Right renal pelvis (tissue), 4 donors: Measurements from ENCODE around the gene FNDC3B. TPM values are rescaled to one million over a fixed set of nuclear protein-coding genes. Genes with fewer than 3 reads are reported as not detected.

ENCODE experiments used
- DNase-seq, 4 donors: peaks; one replicate each; pipeline ENCODE4 v3.0.0-alpha.2; 2013; ENCODE audit warnings: low read depth in 4 of 4, low spot score in 3 of 4, missing footprints in 1 of 4
- polyA plus RNA-seq, 4 donors: library from polyadenylated mRNA; unstranded; fragments of 120-200 nt; gene quantifications; one replicate each; pipeline ENCODE4 v1.2.1, GENCODE V29; 2013; ENCODE audit not compliant: insufficient read length in 4 of 4

FNDC3B gene
- polyA plus RNA-seq, 4 donors = 58.5 to 72.9 (median 68.9) TPM

GRCh38 chr3:172202797-172203196, 163.4 kb downstream of the FNDC3B start:
- DNase-seq = no peak

- no peak for DNase-seq
Observed at GRCh38 chr3:172203522-172204258, 164.3 kb downstream of the FNDC3B start.

DNA sequence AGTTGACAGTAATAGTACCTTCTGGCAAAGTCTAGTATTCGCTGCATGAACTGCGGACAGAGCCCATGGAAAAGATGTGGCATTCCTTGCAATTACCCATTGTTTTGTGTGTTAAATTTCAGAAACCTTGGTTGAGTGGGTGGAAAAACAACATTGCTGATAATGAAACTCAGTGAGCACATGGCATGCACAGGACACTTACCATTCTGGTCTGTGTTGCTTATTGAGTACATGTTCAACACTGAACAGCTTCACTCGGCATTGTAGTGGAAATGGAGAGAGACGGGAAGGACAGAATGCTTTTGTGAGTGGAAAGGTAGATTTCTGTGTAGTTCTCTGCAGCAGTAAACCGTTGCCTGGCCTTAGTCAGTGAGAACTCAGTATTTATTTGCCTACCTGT, 165.3 kb downstream of the FNDC3B start:
- no peak for DNase-seq

DNA sequence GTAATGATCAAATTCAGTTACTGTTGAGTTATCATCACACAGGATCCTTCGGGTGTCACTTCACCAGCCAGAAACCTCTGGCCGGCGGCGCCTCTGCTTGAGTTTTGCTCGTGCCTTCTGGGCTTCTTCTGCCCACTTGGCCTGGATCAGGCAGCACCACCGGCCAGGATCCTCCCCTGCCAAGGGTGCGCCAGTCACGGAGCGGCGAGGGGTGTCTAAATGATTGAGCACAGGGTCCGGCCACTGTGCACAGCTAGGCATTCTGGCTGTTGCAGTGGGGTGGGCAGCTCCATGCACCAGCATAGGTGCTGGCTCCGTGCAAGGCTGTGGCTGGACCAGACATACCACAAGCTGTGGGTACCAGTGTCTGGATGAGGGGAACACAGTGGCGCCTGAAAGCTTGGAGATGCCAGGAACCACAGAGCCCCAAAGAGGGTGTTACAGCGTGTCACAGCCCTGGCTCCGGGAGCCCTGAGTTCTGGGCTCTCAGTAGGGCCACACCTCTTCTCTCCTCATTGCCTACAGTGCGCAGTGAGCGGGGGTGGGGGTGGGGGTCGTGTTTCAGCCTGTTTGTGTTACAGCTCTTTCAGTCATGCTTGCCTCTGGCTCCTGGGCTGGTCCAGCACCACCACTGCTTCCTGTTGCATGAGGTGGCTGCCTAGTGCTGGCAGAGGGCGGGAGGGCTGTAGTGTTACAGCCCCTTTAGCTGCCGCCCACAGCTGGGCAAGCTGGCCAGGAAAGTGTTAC, 169.4 kb downstream of the FNDC3B start:
- DNase-seq = no peak

- DNase-seq = no peak
Observed at GRCh38 chr3:172209333-172210321, 170.2 kb downstream of the FNDC3B start.

GRCh38 chr3:172210355-172210754, 171.0 kb downstream of the FNDC3B start:
- no peak for DNase-seq

- no peak for DNase-seq
Observed at GRCh38 chr3:172211123-172211522, 171.7 kb downstream of the FNDC3B start.

DNA sequence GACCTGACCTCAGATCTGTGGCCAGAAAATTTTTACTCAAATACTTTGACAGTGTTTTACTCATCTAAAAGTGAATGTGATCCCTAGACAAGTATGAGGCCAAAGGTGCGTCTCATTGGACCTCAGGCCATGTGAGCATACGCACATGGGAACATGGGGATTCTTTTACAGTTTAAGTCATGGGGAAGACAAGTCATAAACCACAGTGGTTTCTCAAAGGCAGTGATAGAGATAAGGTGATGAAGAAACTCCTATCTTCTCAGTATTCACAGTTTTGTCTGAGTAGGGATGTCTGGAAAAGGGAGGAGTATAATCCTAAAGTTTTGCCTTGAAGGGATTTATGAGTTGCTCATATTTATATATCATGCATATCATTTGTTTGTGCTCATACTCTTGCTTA, 173.8 kb downstream of the FNDC3B start:
- DNase-seq = no peak

DNA sequence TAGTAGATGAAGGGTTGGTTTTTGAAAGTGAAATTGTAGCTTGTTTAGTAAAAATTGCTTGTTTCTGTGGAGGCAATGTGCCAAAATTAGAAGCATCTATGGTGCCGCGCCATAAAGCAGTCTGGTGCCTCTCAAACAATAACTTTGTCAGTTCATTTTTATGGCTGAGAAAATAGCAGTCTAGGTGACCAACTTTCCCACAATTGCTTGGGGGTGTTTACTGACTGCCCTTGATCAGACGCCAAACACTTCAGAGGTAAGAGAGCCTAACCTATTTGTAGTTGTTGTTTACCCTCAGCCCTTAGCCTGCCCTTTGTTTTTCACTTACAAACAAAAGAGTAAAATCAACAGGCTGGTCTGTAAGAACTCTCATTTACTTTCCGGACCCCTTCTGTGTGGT, 174.5 kb downstream of the FNDC3B start:
- no peak for DNase-seq

GRCh38 chr3:172216267-172216666, 176.9 kb downstream of the FNDC3B start:
- no peak for DNase-seq

- no peak for DNase-seq
Observed at GRCh38 chr3:172216911-172217310, 177.5 kb downstream of the FNDC3B start.

GRCh38 chr3:172217877-172218276, 178.5 kb downstream of the FNDC3B start:
- no peak for DNase-seq

GRCh38 chr3:172218350-172219323, 179.3 kb downstream of the FNDC3B start:
- no peak for DNase-seq

- no peak for DNase-seq
Observed at GRCh38 chr3:172219750-172220149, 180.4 kb downstream of the FNDC3B start.

DNA sequence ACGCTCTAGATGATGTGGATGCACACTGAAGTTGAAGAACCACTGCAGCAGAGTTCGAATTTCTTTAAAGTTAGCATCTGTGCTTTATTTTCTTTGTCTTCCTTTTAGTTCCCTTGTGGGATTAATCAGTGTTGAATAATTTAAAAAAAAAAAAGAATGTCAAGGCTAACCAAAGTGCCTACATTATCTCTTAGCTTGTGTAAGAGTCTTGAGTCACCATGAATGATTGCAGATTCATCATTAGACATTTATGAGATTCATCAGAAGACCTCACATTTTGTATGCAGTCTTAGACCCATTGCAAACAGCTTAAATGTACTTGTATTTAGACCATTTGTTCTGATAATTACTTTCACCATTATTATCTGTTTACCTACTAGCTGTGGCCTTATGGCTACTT, 182.2 kb downstream of the FNDC3B start:
- no peak for DNase-seq

DNA sequence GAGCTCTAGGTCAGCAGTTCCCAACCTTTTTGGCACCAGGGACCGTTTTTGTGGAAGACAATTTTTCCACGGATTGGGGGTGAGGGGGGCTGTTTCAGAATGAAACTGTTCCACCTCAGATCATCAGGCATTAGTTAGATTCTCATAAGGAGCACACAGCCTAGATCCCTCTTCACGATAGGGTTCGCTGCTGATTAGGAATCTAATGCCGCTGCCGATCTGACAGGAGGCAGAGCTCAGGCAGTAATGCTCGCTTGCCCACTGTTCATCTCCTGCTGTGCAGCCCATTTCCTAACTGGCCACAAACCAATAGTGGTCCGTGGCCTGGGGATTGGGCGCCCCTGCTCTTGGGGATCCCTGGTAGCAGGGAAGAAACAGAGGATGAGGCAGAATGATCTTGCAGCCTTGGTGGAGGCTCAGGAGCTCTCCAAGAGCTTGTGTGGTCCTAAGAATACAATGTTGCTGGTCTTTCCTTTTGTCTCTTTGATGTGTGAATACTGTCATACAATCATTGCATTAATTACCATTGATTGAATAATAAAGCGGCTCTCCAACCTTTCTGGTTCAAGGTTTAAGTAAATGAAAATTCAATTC, 183.2 kb downstream of the FNDC3B start:
- no peak for DNase-seq

GRCh38 chr3:172223870-172224269, 184.5 kb downstream of the FNDC3B start:
- no peak for DNase-seq

DNA sequence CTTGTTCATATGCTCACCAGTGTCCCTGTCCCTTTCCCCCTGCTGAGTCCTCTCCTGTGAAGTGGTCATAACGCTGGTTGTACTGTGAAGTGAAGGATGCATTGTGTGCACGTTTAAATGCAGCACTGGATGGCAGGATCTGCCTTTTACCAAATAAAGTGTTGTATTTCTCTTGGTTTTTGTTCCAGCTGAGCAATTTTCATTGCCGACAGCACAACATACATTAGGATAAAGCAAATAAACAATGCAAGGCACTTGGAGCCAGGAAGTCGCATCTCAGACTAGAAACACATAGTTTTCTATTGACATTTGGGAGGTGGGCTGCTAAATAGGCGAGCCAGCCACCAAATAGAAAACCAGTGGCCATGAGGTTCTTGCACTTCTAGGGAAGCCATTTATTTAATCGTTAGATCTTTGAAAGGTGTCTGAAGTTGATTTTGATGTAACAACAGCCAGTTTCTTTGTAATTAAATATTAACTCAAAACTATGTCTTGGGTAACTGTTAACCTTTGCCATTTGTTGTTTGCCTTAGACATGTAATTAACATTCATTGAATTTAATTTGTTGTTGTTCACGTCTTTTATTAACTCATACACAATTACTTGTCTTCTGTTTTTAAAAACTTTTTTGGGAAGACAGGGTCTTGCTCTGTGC, 185.3 kb downstream of the FNDC3B start:
- peak in 2 of 4 donors; percentile 18 to 31 for DNase-seq

DNA sequence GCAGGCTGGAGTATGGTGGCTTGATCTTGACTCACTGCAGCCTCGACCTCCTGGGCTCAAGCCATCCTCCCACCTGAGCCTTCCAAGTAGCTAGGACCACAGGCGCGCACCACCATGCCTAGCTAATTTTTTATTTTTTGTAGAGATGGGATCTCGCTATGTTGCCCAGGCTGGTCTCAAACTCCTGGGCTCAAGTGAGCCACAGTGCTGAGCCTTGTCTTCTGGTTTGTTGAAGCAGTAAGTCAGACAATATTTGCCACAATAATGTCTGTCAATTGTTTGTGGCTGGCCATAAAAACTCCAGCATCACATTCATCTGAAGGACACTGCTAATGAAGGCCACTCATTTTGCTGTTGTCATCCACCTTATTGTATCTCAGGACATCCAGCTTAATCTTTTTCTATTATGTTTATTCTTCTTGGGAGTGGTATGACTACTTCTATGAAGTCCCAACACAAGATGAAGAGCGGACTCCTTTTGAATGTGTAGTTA, 185.9 kb downstream of the FNDC3B start:
- no peak for DNase-seq
